Cardiac fibroblast (primary cell): ENCODE results near the gene FBXL16.
A peak's percentile ranks its signal among the peaks of the same experiment; 100 is the strongest.

Experiments
- DNase-seq, 2 donors: peaks; one replicate each; pipeline versions ENCODE4 v3.0.0 to v3.0.0-alpha.2; 2010; ENCODE audit warnings: low read depth in 2 of 2
- H3K4me3 ChIP-seq, 2 donors: replicated peaks in 1 of 2; 1 replicate in 1 of 2; 2 replicates in 1 of 2; pipeline ENCODE4 v1.5.1; 2011; ENCODE audit warnings: low read depth in 2 of 2, low read length in 2 of 2, mild to moderate bottlenecking in 2 of 2, moderate library complexity in 1 of 2
- CTCF ChIP-seq: IDR thresholded peaks from one replicate; pipeline ENCODE4 v1.5.1; 2011; ENCODE audit warnings: low read depth, mild to moderate bottlenecking, low read length, inconsistent platforms

FBXL16 gene

GRCh38 chr16:740764-741505 lies 35.3 kb upstream of the FBXL16 start, which contains the start of gene CIAO3:
Gene CIAO3, minus strand, starts transcription at chr16:740997. Its CDS starts 12 bp downstream, at chr16:740985.
- peak within 1 kb of the TSS; percentile 86 to 87 for H3K4me3 ChIP-seq
- peak; percentile 26 for TF ChIP-seq CTCF
- peak; percentile 90 to 93 for DNase-seq

- DNase-seq: no peak
- H3K4me3 ChIP-seq: peak overlapping the region; percentile 86 to 87
- no peak for TF ChIP-seq CTCF
These were observed 34.8 kb upstream of the FBXL16 start for GRCh38 chr16:740459-740763.

- peak overlapping the region; percentile 86 to 87 for H3K4me3 ChIP-seq
- no peak for TF ChIP-seq CTCF
- no peak for DNase-seq
These were observed 34.2 kb upstream of the FBXL16 start for GRCh38 chr16:739560-740458.

GRCh38 chr16:736936-737481 lies 31.4 kb upstream of the FBXL16 start:
- DNase-seq: no peak
- TF ChIP-seq CTCF: no peak
- no peak overlapping the region for H3K4me3 ChIP-seq

- no peak for TF ChIP-seq CTCF
- DNase-seq: no peak
- no peak overlapping the region for H3K4me3 ChIP-seq
These were observed 30.4 kb upstream of the FBXL16 start for GRCh38 chr16:735982-736453.

- TF ChIP-seq CTCF: no peak
- H3K4me3 ChIP-seq: no peak overlapping the region
- no peak for DNase-seq
These were observed 29.6 kb upstream of the FBXL16 start for GRCh38 chr16:734981-735881.
